GM20000 (cell line): ENCODE measurements around the gene EIF4E3.

Source experiments
- DNase-seq: peaks from one replicate; pipeline ENCODE4 v3.0.0; 2012; ENCODE audit warnings: low spot score
- CTCF ChIP-seq: IDR thresholded peaks from 2 replicates; pipeline ENCODE4 v1.5.1; 2012; ENCODE audit warnings: mild to moderate bottlenecking, control low read depth; ENCODE audit errors: extremely low read depth, missing control alignments

Gene EIF4E3

GRCh38 chr3:71723452-71724170, 1.6 kb downstream of the EIF4E3 start:
- no peak for TF ChIP-seq CTCF
- peak; percentile 57 for DNase-seq

GRCh38 chr3:71722693-71723092, 2.5 kb downstream of the EIF4E3 start:
- DNase-seq: no peak
- no peak for TF ChIP-seq CTCF

GRCh38 chr3:71721651-71722157, 3.5 kb downstream of the EIF4E3 start:
- TF ChIP-seq CTCF: no peak
- DNase-seq: no peak

GRCh38 chr3:71721002-71721401, 4.2 kb downstream of the EIF4E3 start:
- TF ChIP-seq CTCF: no peak

GRCh38 chr3:71718072-71718471, 7.1 kb downstream of the EIF4E3 start:
- TF ChIP-seq CTCF: no peak

More at GRCh38 chr3:71721002-71721401, 4.2 kb downstream of the EIF4E3 start:
- no peak for DNase-seq

GRCh38 chr3:71714595-71714994, 10.6 kb downstream of the EIF4E3 start:
- TF ChIP-seq CTCF: no peak
- DNase-seq: no peak

More at GRCh38 chr3:71718072-71718471, 7.1 kb downstream of the EIF4E3 start:
- no peak for DNase-seq

- DNase-seq: no peak
- no peak for TF ChIP-seq CTCF
Observed at GRCh38 chr3:71713041-71713440, 12.2 kb downstream of the EIF4E3 start.
